Measurements from ENCODE around the gene ASTN2. TPM values are rescaled to one million over a fixed set of nuclear protein-coding genes. Genes with fewer than 3 reads are reported as not detected.

Gene ASTN2
- total RNA-seq, 1 donor, result 5.6 TPM

DNA sequence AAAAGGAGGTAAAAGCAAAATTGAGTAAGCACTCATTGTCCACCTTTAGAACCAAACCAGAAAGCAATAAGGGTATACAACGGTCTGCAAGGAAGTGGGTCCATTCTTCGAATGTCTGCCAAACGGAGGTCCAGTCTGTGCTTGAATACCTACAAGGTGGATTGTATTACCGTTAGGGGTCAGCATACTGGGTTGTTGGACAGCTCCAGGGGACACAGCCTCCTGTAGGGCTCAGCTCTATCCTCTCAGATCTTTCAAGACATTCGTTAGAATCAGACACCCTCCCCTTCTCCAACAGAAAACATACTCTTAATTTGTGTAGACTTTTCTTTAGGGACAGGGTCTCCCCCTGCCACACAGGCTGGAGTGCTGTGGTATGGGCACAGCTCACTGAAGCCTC, 5.5 kb downstream of the ASTN2 start:
- DNase-seq (ENCODE audit: low read depth), result no peak
- H3K4me3 ChIP-seq (ENCODE audit: low read depth, low read length), result no peak overlapping the region
- TF ChIP-seq, protein P1, sequence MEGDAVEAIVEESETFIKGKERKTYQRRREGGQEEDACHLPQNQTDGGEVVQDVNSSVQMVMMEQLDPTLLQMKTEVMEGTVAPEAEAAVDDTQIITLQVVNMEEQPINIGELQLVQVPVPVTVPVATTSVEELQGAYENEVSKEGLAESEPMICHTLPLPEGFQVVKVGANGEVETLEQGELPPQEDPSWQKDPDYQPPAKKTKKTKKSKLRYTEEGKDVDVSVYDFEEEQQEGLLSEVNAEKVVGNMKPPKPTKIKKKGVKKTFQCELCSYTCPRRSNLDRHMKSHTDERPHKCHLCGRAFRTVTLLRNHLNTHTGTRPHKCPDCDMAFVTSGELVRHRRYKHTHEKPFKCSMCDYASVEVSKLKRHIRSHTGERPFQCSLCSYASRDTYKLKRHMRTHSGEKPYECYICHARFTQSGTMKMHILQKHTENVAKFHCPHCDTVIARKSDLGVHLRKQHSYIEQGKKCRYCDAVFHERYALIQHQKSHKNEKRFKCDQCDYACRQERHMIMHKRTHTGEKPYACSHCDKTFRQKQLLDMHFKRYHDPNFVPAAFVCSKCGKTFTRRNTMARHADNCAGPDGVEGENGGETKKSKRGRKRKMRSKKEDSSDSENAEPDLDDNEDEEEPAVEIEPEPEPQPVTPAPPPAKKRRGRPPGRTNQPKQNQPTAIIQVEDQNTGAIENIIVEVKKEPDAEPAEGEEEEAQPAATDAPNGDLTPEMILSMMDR (IDR thresholded peaks at IDR 0.05; ENCODE audit: insufficient read depth, low read length), result no peak

DNA sequence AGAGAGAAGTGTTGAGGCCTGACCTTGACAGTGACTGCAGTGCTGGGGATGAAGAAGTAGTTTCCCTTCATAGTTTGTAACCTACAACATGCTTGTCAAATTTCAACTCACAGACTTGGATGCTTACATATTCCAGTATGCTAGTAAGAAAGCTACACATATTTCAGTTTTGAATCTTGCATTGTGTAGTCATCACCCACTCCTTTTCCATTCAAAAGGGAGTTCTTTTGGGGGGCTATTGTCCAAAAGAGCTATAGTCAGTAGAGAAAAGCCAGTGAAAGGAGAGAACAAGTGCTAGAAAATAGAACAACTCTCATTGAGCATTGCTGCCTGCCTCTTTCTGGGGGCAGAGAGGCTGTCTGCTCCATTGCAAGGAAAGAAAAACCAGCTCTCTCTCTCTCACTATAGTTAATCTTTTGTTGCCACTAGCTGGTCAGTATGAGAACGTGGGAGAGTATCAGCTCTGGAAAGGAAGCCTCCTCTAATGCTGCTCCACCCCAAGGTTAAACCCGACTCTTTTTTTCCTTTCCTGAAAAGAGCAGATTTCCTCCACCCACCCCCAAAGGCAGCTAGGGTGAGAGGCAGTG, 7.3 kb downstream of the ASTN2 start:
- H3K4me3 ChIP-seq (ENCODE audit: low read depth, low read length), result no peak overlapping the region
- TF ChIP-seq, protein P1 (IDR thresholded peaks at IDR 0.05; ENCODE audit: insufficient read depth, low read length), result no peak

DNA sequence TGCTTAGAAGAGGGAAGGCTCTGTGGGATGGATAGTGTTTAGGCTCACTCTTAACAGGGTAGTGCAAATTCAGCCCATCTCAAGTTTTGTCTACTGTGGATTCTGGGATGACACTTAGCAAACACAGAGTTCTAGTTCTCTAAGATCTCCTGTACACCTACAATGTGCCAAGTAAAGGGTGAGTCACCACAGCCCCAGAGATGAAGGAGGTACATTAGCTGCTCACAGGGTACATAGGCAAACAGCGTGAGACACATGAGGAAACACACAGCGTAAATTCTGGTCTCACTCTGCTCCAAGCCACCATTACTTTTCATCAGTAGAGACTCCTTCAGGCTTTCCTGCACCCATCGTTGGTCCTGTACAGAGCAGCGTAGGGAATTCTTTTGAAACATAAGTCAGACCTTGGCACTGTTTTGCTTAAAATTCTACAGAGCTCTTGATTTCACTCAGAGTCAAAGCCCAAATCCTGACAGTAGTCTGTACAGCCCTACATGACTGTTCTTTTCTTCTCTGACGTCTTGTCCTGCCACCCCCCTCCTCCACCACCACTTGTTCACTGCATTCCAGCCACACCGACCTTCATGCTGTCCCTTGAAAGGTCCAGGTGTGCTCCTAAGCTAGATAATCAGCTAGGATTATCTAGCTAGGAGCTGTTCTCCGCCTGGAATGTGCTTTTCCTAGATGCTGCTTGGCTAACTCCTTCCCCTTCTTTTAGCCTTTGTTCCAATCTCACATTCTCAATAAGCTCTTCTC, 8.7 kb downstream of the ASTN2 start:
- TF ChIP-seq, protein P1 (IDR thresholded peaks at IDR 0.05; ENCODE audit: insufficient read depth, low read length), result no peak
- DNase-seq (ENCODE audit: low read depth), result no peak
- no peak overlapping the region for H3K4me3 ChIP-seq (ENCODE audit: low read depth, low read length)

More for the DNA sequence above, 7.3 kb downstream of the ASTN2 start:
- no peak for DNase-seq (ENCODE audit: low read depth)

DNA sequence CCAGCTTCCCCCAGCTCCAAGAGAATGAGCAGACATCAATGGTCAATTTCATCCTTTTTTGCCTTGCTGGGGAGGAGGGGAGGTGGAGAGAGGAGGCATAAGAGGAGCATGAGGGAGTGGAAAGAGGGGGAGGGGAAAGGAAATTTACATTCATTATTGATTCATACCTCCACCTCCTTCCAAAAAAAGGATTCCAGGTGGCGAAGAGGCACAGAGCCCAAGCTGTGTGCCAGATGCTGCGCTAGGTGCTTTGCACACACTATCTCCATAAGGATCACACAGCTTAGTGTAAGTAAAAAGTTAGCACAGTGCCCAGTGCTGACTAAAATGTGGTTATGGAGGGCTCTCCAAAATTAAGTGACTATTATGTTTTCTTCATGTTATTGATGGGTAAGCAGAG, 11.0 kb downstream of the ASTN2 start:
- TF ChIP-seq, protein P1 (IDR thresholded peaks at IDR 0.05; ENCODE audit: insufficient read depth, low read length), result no peak
- no peak overlapping the region for H3K4me3 ChIP-seq (ENCODE audit: low read depth, low read length)
- no peak for DNase-seq (ENCODE audit: low read depth)

DNA sequence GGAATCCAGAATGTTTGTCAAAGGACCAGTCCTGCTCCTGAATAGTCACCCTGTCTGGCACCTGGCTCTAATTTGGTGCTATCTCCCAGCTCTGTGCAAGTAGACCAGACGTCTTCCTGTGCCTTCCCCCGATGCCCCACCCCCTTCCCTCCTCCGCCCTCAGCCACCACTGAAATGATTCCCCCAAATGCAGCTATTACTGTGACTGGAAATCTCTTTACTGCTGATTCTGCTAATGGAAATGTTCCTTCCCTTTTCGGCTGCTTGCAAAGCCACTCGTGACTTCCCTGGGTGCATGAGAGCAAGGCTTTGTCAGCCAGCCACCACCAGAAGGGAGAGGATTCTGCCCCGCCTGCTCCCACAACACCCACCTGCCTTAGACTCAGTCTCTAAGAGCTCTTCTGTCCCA, 11.4 kb downstream of the ASTN2 start:
- H3K4me3 ChIP-seq (ENCODE audit: low read depth, low read length), result no peak overlapping the region
- no peak for DNase-seq (ENCODE audit: low read depth)
- TF ChIP-seq, protein P1 (IDR thresholded peaks at IDR 0.05; ENCODE audit: insufficient read depth, low read length), result no peak

DNA sequence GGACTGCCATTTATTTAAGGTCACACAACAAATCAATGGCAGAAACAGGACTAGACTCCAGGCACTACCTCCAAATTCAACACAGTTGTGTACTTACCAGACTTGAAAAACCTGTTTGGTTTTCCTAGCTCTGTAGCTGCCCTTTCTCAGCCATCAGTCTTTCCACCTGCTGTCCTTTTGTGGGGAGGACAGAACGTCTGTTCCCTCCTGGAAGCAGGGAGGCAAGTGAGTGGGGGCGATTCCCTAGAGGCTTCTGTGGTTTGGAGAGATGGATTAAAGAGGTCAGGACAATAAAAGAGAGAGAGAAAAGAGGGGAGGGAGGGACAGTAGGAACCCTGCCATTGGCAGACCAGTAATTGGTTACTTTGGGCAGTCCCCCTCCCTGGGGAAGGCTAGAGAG, 14.7 kb downstream of the ASTN2 start:
- TF ChIP-seq, protein P1 (IDR thresholded peaks at IDR 0.05; ENCODE audit: insufficient read depth, low read length), result no peak
- no peak for DNase-seq (ENCODE audit: low read depth)
- no peak overlapping the region for H3K4me3 ChIP-seq (ENCODE audit: low read depth, low read length)

All from fibroblast of the aortic adventitia (primary cell).